Tibial nerve (tissue), 4 donors: ENCODE measurements around the gene TULP4.

ENCODE experiments used
- EP300 ChIP-seq, 2 donors: sonication (generic); formaldehyde crosslinking; IDR thresholded peaks; one replicate each; pipeline ENCODE4 v1.6.1; 2017; ENCODE audit warnings: antibody characterized with exemption in 2 of 2, mild to moderate bottlenecking in 1 of 2
- POLR2A ChIP-seq, 2 donors: fragments of 450-650 bp; IDR thresholded peaks; one replicate each; pipeline ENCODE4 v1.6.1; 2017; ENCODE audit warnings: antibody characterized with exemption in 2 of 2, mild to moderate bottlenecking in 2 of 2, moderate library complexity in 2 of 2
- TF ChIP-seq, protein P1 (sequence below), 5 experiments: fragments of 200-600 bp in 3 of 5; fragments of 450-650 bp in 2 of 5; sonication (generic) in 3 of 5; IDR thresholded peaks; one replicate each; pipeline ENCODE4 v1.5.1; 2016 to 2019; ENCODE audit warnings: antibody characterized with exemption in 5 of 5, mild to moderate bottlenecking in 3 of 5, moderate library complexity in 2 of 5

DNA sequence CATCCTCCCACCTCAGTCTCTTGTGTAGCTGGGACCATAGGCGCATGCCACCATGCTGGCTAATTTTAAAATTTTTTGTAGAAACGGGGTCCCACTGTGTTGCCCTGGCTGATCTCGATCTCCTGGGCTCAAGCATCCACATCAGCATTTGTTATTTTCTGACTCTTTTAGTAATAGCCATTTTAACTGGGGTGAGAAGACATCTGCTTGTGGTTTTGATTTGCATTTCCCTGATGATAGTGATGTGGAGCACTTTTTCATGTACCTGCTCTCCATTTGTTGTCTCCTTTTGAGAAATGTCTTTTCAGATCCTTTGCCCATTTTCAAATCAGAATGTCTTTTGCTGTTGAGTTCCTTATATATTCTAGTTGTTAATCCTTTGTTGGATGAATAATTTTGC is 22.2 kb upstream of the TULP4 start:
- TF ChIP-seq, protein P1, sequence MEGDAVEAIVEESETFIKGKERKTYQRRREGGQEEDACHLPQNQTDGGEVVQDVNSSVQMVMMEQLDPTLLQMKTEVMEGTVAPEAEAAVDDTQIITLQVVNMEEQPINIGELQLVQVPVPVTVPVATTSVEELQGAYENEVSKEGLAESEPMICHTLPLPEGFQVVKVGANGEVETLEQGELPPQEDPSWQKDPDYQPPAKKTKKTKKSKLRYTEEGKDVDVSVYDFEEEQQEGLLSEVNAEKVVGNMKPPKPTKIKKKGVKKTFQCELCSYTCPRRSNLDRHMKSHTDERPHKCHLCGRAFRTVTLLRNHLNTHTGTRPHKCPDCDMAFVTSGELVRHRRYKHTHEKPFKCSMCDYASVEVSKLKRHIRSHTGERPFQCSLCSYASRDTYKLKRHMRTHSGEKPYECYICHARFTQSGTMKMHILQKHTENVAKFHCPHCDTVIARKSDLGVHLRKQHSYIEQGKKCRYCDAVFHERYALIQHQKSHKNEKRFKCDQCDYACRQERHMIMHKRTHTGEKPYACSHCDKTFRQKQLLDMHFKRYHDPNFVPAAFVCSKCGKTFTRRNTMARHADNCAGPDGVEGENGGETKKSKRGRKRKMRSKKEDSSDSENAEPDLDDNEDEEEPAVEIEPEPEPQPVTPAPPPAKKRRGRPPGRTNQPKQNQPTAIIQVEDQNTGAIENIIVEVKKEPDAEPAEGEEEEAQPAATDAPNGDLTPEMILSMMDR (IDR thresholded peaks at IDR 0.05) = no peak
- no peak for TF ChIP-seq POLR2A (IDR thresholded peaks at IDR 0.05)
- no peak for TF ChIP-seq EP300 (IDR thresholded peaks at IDR 0.05)
